OCI-LY1 (cell line): Measurements from ENCODE around the gene ZNHIT1.

ENCODE experiments used
- CTCF ChIP-seq: fragments of 200-600 bp; sonication (generic), shearing (Covaris generic); IDR thresholded peaks from 2 replicates; pipeline ENCODE4 v1.5.1; 2017; ENCODE audit warnings: mild to moderate bottlenecking, antibody characterized with exemption, low read length, moderate library complexity, mixed read lengths
- EZH2 ChIP-seq: fragments of 200-600 bp; sonication (generic), shearing (Covaris generic); IDR thresholded peaks from 2 replicates; pipeline ENCODE4 v1.8.0; 2017; ENCODE audit warnings: borderline replicate concordance, mixed run types, mild to moderate bottlenecking, antibody characterized with exemption, low read length, moderate library complexity, mixed read lengths

GRCh38 chr7:101195884-101196283, 22.1 kb upstream of the ZNHIT1 start:
- TF ChIP-seq CTCF (no peak), EZH2 (no peak)
